SK-N-SH (cell line): ENCODE measurements around the gene MAPK1. TPM values are rescaled to one million over a fixed set of nuclear protein-coding genes. Genes with fewer than 3 reads are reported as not detected.
"Not testable (repeated sequence)": the region's sequence is repeated elsewhere in the genome, so short reads cannot be mapped to it uniquely, and the experiment has no call there.

Experiments used
- CTCF ChIA-PET: fragments of 300-600, 350-600 bp; formaldehyde crosslinking; extraction: SDS; loops from one replicate; lab custom pipeline; 2021; lab: Yijun Ruan, JAX
- POLR2A ChIA-PET: fragments of 350-600 bp; sonication (Branson Sonifier 250); formaldehyde crosslinking; extraction: SDS; loops from one replicate; lab custom pipeline; 2020; ENCODE audit warnings: antibody characterized with exemption, inconsistent platforms; lab: Yijun Ruan, JAX
- DNase-seq: peaks from one replicate; pipeline ENCODE4 v3.0.0; 2012
- H2AFZ ChIP-seq: fragments of 200-600 bp; sonication (generic); 2 replicates; pipeline ENCODE4 v1.8.1; 2016; ENCODE audit warnings: antibody characterized with exemption, mild to moderate bottlenecking, low read depth
- H3F3A ChIP-seq: fragments of 200-600 bp; sonication (generic); replicated peaks from 2 replicates; pipeline ENCODE3; 2016; ENCODE audit warnings: antibody characterized with exemption, mild to moderate bottlenecking; ENCODE audit not compliant: insufficient read depth
- H3K27ac ChIP-seq, 2 experiments: fragments of 200-500 bp in 1 of 2; fragments of 200-600 bp in 1 of 2; sonication (Bioruptor generic) in 1 of 2; sonication (generic), shearing (Covaris generic) in 1 of 2; 2 replicates each; pipeline versions ENCODE4 v1.5.1 to v1.6.1; 2014 to 2016; ENCODE audit warnings: low read depth in 2 of 2, inconsistent platforms in 1 of 2, low read length in 1 of 2, mild to moderate bottlenecking in 1 of 2, mixed read lengths in 1 of 2
- H3K27me3 ChIP-seq: fragments of 200-600 bp; sonication (generic), shearing (Covaris generic); 2 replicates; pipeline ENCODE4 v1.6.1; 2016; ENCODE audit warnings: mixed run types; ENCODE audit not compliant: insufficient read depth
- H3K36me3 ChIP-seq, 2 experiments: fragments of 200-500 bp in 1 of 2; fragments of 200-600 bp in 1 of 2; sonication (Bioruptor generic) in 1 of 2; sonication (generic) in 1 of 2; replicated peaks in 1 of 2; 2 replicates each; pipeline versions ENCODE3 to v1.5.1; 2014 to 2016; ENCODE audit warnings: low read length in 1 of 2, mild to moderate bottlenecking in 1 of 2; ENCODE audit not compliant: insufficient read depth in 2 of 2, control insufficient read depth in 1 of 2
- H3K4me1 ChIP-seq, 2 experiments: fragments of 200-500 bp in 1 of 2; fragments of 200-600 bp in 1 of 2; sonication (Bioruptor generic) in 1 of 2; sonication (generic), shearing (Covaris generic) in 1 of 2; 2 replicates each; pipeline versions ENCODE4 v1.5.1 to v1.6.1; 2014 to 2016; ENCODE audit warnings: low read depth in 1 of 2, low read length in 1 of 2, mixed run types in 1 of 2; ENCODE audit not compliant: insufficient read depth in 2 of 2, control insufficient read depth in 1 of 2
- H3K4me2 ChIP-seq: fragments of 200-600 bp; sonication (generic), shearing (Covaris generic); 2 replicates; pipeline ENCODE4 v1.6.1; 2017; ENCODE audit warnings: mixed run types
- H3K4me3 ChIP-seq, 2 experiments: fragments of 200-500 bp in 1 of 2; fragments of 200-600 bp in 1 of 2; sonication (Bioruptor generic) in 1 of 2; sonication (generic), shearing (Covaris generic) in 1 of 2; 2 replicates each; pipeline versions ENCODE4 v1.5.1 to v1.8.1; 2014 to 2016; ENCODE audit warnings: low read depth in 2 of 2, inconsistent platforms in 1 of 2, low read length in 1 of 2, mild to moderate bottlenecking in 1 of 2, mixed read lengths in 1 of 2, moderate library complexity in 1 of 2
- H3K79me2 ChIP-seq: fragments of 200-600 bp; sonication (generic); 2 replicates; pipeline ENCODE4 v1.8.1; 2017; ENCODE audit warnings: mild to moderate bottlenecking; ENCODE audit not compliant: insufficient read depth
- H3K9ac ChIP-seq: fragments of 200-600 bp; sonication (generic); 2 replicates; pipeline ENCODE4 v1.6.1; 2017; ENCODE audit warnings: mixed run types
- H3K9me2 ChIP-seq: fragments of 200-600 bp; sonication (generic); 2 replicates; pipeline ENCODE4 v1.6.1; 2017; ENCODE audit warnings: mixed run types
- H3K9me3 ChIP-seq: fragments of 200-600 bp; sonication (generic); 2 replicates; pipeline ENCODE4 v1.6.1; 2017; ENCODE audit warnings: mixed run types, mild to moderate bottlenecking, moderate library complexity
- H4K20me1 ChIP-seq: fragments of 200-600 bp; sonication (generic); 2 replicates; pipeline ENCODE4 v1.6.1; 2017; ENCODE audit warnings: mild to moderate bottlenecking, mixed run types; ENCODE audit not compliant: insufficient read depth
- CTCF ChIP-seq: fragments of 200-600 bp; sonication (generic); IDR thresholded peaks from 2 replicates; pipeline ENCODE4 v1.6.1; 2017; ENCODE audit warnings: antibody characterized with exemption, mild to moderate bottlenecking, moderate library complexity
- ELF1 ChIP-seq: IDR thresholded peaks from 2 replicates; pipeline ENCODE4 v1.4.0; 2012
- GATA2 ChIP-seq: sonication (generic); formaldehyde crosslinking; IDR thresholded peaks from 2 replicates; pipeline ENCODE4 v1.5.0; 2020; ENCODE audit warnings: mild to moderate bottlenecking, missing genetic modification reagents
- MAX ChIP-seq: IDR thresholded peaks from 2 replicates; pipeline ENCODE4 v1.4.0; 2012; ENCODE audit warnings: low read depth
- MEF2A ChIP-seq: IDR thresholded peaks from 2 replicates; pipeline ENCODE4 v1.4.0; 2012; ENCODE audit warnings: low read depth, borderline replicate concordance
- MXI1 ChIP-seq: IDR thresholded peaks from 2 replicates; pipeline ENCODE4 v1.6.1; 2012; ENCODE audit warnings: mild to moderate bottlenecking, low read depth, low read length, improper control_type of control experiment
- NRF1 ChIP-seq: IDR thresholded peaks from 2 replicates; pipeline ENCODE4 v1.6.1; 2012; ENCODE audit warnings: low read depth, mild to moderate bottlenecking, low read length
- PBX3 ChIP-seq: IDR thresholded peaks from 2 replicates; pipeline ENCODE4; 2012
- POLR2AphosphoS5 ChIP-seq: IDR thresholded peaks from 2 replicates; pipeline ENCODE4 v1.6.1; 2012; ENCODE audit warnings: low read depth, low read length
- RCOR1 ChIP-seq: fragments of 150-350 bp; IDR thresholded peaks from 2 replicates; pipeline ENCODE4 v1.6.1; 2017; ENCODE audit warnings: antibody characterized with exemption, low read length
- TCF12 ChIP-seq: IDR thresholded peaks from 2 replicates; pipeline ENCODE4 v1.4.0; 2012
- TEAD4 ChIP-seq: IDR thresholded peaks from 2 replicates; pipeline ENCODE4 v1.4.0; 2012; ENCODE audit warnings: mild to moderate bottlenecking, borderline replicate concordance; ENCODE audit not compliant: insufficient read depth
- USF1 ChIP-seq: IDR thresholded peaks from 2 replicates; pipeline ENCODE4 v1.4.0; 2012; ENCODE audit warnings: low read depth, borderline replicate concordance
- YY1 ChIP-seq: IDR thresholded peaks from 2 replicates; pipeline ENCODE4 v1.4.0; 2012; ENCODE audit warnings: low read depth, mild to moderate bottlenecking
- WGBS: methylation state at CpG from one replicate; pipeline ENCODE4 v1.1.6; 2017; ENCODE audit warnings: low lambda C conversion rate; 5-methylcytosine and 5-hydroxymethylcytosine counted together
- polyA plus RNA-seq, 3 experiments: library from polyadenylated mRNA; depleted of rRNA; stranded (reverse); fragments of >200 nt; gene quantifications; 2 replicates each; pipeline ENCODE4 v1.2.3, GENCODE V29; 2012

Gene MAPK1
- polyA plus RNA-seq, 1 of the 3 experiments (the other 2 are of a cell fraction) = 25.6 TPM

- H4K20me1 ChIP-seq = peaks cover 77% of the 10 kb centered on the region
- H3K9me3 ChIP-seq = no peaks in the 10 kb centered on the region
- H3K9me2 ChIP-seq = no peaks in the 10 kb centered on the region
- peaks cover 29% of the 10 kb centered on the region for H3F3A ChIP-seq
- H3K4me1 ChIP-seq = peaks cover 3 to 16% of the 10 kb centered on the region in 2 experiments; a peak in 3 of 4 replicates
- H3K4me3 ChIP-seq = no peak overlapping the region
- peak overlapping the region in 1 of 2 experiments; percentile 92; a peak in 1 of 4 replicates for H3K27ac ChIP-seq
- TF ChIP-seq TCF12 (no peak), MAX (no peak), CTCF (no peak), NRF1 (no peak), RCOR1 (no peak)
- TF ChIP-seq, all 33 proteins: peak for 0
- peaks cover 0 to 4% of the 10 kb centered on the region in 2 experiments for H3K36me3 ChIP-seq
- no peak overlapping the region for H3K9ac ChIP-seq
- CTCF ChIA-PET = interaction anchor here (1.0 kb wide), 1 partner anchor 10 kb away, joined by 3 read pairs; no protein-coding TSS in a partner anchor
- H3K27me3 ChIP-seq = no peaks in the 10 kb centered on the region
- H2AFZ ChIP-seq = no peak overlapping the region
- POLR2A ChIA-PET = no interaction called here
- peaks cover 96% of the 10 kb centered on the region for H3K79me2 ChIP-seq
- WGBS = 87% methylated on average over 8 of the region's 8 CpGs
- no peak for DNase-seq
- no peak overlapping the region for H3K4me2 ChIP-seq
Observed at GRCh38 chr22:21818487-21819182, 48.8 kb downstream of the MAPK1 start.

- H3K4me3 ChIP-seq, H3K27me3 ChIP-seq, CTCF ChIA-PET, H3K9me3 ChIP-seq, POLR2A ChIA-PET, H3K9me2 ChIP-seq, H3K36me3 ChIP-seq, DNase-seq, H2AFZ ChIP-seq: not testable (repeated sequence)
- peaks cover 3 to 11% of the 10 kb centered on the region in 2 experiments; a peak in 3 of 4 replicates for H3K4me1 ChIP-seq
- H3K4me2 ChIP-seq = peak overlapping the region; percentile 30; the same call in 1 of the 2 replicates
- H3K27ac ChIP-seq = peak overlapping the region in 1 of 2 experiments; percentile 92; a peak in 2 of 4 replicates
- peak overlapping the region; percentile 42; the same call in 1 of the 2 replicates for H3K9ac ChIP-seq
- peaks cover 17% of the 10 kb centered on the region for H3F3A ChIP-seq
- 100% methylated on average over 3 of the region's 3 CpGs for WGBS
- peaks cover 96% of the 10 kb centered on the region for H3K79me2 ChIP-seq
- peaks cover 74% of the 10 kb centered on the region for H4K20me1 ChIP-seq
Observed at GRCh38 chr22:21817497-21817853, 50.0 kb downstream of the MAPK1 start.

GRCh38 chr22:21816787-21817496 is 50.5 kb downstream of the MAPK1 start:
- peak overlapping the region in 1 of 2 experiments; percentile 92; a peak in 2 of 4 replicates for H3K27ac ChIP-seq
- WGBS = 78% methylated on average over 9 of the region's 10 CpGs
- POLR2A ChIA-PET = no interaction called here
- TF ChIP-seq TCF12 (peak; percentile 61), MXI1 (no peak), ELF1 (no peak; the same call in none of the 2 replicates), GATA2 (CRISPR knock-in tag) (no peak), TEAD4 (no peak), MAX (peak; percentile 53; the same call in 1 of the 2 replicates), PBX3 (peak; percentile 33), USF1 (no peak), POLR2AphosphoS5 (no peak), MEF2A (no peak), YY1 (no peak)

More at GRCh38 chr22:21816787-21817496, 50.5 kb downstream of the MAPK1 start:
- H3K79me2 ChIP-seq = peaks cover 96% of the 10 kb centered on the region
- H3K4me2 ChIP-seq = peak overlapping the region; percentile 30; the same call in 1 of the 2 replicates
- H3K4me1 ChIP-seq = peaks cover 3 to 11% of the 10 kb centered on the region in 2 experiments; a peak in 3 of 4 replicates
- H3F3A ChIP-seq = peaks cover 14% of the 10 kb centered on the region
- H3K9me2 ChIP-seq = no peaks in the 10 kb centered on the region
- CTCF ChIA-PET = no interaction called here
- no peak overlapping the region for H3K4me3 ChIP-seq
- peaks cover 74% of the 10 kb centered on the region for H4K20me1 ChIP-seq
- no peaks in the 10 kb centered on the region for H3K27me3 ChIP-seq
- peak; percentile 20 for DNase-seq
- no peak overlapping the region for H2AFZ ChIP-seq
- H3K36me3 ChIP-seq = peaks cover 0 to 8% of the 10 kb centered on the region in 2 experiments
- H3K9me3 ChIP-seq = no peaks in the 10 kb centered on the region
- peak overlapping the region; percentile 42; the same call in 1 of the 2 replicates for H3K9ac ChIP-seq
